GM19397 (cell line): ENCODE data around the gene GNB2.

Source experiments
- ATAC-seq: cut with Tn5 transposase; IDR thresholded peaks from one replicate; pipeline ENCODE4 v1.9.1; 2021; ENCODE audit warnings: mild to moderate bottlenecking, moderate library complexity; ENCODE audit not compliant: unreplicated experiment

The GNB2 gene

GRCh38 chr7:100673302-100673941 is at the start of gene GNB2:
Gene GNB2, plus strand, starts transcription at chr7:100673740. Its CDS starts 2,526 bp downstream, at chr7:100676266.
- peak; percentile 56 for ATAC-seq

- ATAC-seq = no peak
These were observed 49.4 kb upstream of the GNB2 start for GRCh38 chr7:100623951-100624824.

GRCh38 chr7:100626055-100626454 is 47.5 kb upstream of the GNB2 start:
- ATAC-seq = no peak

GRCh38 chr7:100626530-100627237 is 46.9 kb upstream of the GNB2 start:
- ATAC-seq = peak; percentile 88

- ATAC-seq = no peak
These were observed 46.3 kb upstream of the GNB2 start for GRCh38 chr7:100627238-100627549.

GRCh38 chr7:100629117-100629716 is 44.3 kb upstream of the GNB2 start:
- ATAC-seq = no peak

GRCh38 chr7:100630066-100630465 is 43.5 kb upstream of the GNB2 start:
- no peak for ATAC-seq

GRCh38 chr7:100632951-100633717 is 40.4 kb upstream of the GNB2 start:
- no peak for ATAC-seq

- no peak for ATAC-seq
These were observed 33.5 kb upstream of the GNB2 start for GRCh38 chr7:100639995-100640516.

- no peak for ATAC-seq
These were observed 32.8 kb upstream of the GNB2 start for GRCh38 chr7:100640517-100641440.

GRCh38 chr7:100641463-100641859 is 32.1 kb upstream of the GNB2 start, which contains the start of gene TFR2:
Gene TFR2, minus strand, starts transcription at chr7:100641552. Its CDS starts 43 bp downstream, at chr7:100641509.
- no peak for ATAC-seq

GRCh38 chr7:100641860-100642533 is 31.5 kb upstream of the GNB2 start:
- no peak for ATAC-seq

GRCh38 chr7:100642534-100642907 is 31.0 kb upstream of the GNB2 start:
- no peak for ATAC-seq

GRCh38 chr7:100649826-100650565 is 23.5 kb upstream of the GNB2 start:
- no peak for ATAC-seq

- no peak for ATAC-seq
These were observed 18.4 kb upstream of the GNB2 start for GRCh38 chr7:100654908-100655831.

- ATAC-seq = no peak
These were observed 17.4 kb upstream of the GNB2 start, which contains the start of gene ACTL6B for GRCh38 chr7:100655908-100656674. Gene ACTL6B, minus strand, starts transcription at chr7:100656448. Its CDS starts 94 bp downstream, at chr7:100656354.
